Measurements from ENCODE around the gene RPTN.

DNA sequence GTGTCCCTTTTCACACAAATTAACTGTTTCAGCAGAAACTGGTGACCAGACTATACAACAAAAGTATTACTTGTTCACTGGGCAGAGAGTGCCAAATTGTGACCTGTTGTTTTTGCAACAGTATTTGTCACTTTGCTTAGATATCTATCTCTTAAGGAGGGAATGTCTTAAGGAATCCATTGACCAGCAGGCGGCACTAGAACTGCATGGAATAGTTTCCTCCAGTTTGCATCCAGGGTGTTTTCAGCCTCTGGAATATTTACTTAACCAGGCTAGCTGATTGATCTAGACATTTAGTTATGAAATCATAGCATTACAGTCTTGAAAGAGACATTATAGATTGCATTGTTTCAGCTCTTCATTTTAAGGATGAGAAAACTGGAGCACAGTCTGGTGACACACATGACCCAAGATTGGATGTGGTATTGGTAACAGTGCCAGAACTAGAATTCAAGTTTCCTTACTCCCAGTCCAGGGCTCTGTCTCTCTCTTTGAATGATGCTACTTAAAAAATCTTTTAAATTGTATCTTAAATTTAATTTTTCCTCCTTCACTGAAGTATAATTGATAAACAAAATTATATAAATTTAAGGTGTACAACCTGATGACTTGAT lies 16.9 kb downstream of the RPTN start:
- TF ChIP-seq EZH2phosphoT487 (IDR thresholded peaks at IDR 0.05; ENCODE audit: borderline replicate concordance), result no peak
- TF ChIP-seq CTCF (conservative IDR thresholded peaks at IDR 0.05; ENCODE audit: low read length), result peak; percentile 71
